GM23248 (cell line): ENCODE data around the gene DIO3. TPM values are rescaled to one million over a fixed set of nuclear protein-coding genes. Genes with fewer than 3 reads are reported as not detected.

ENCODE experiments used
- DNase-seq: peaks from one replicate; pipeline ENCODE4 v3.0.0-alpha.2; 2015
- H2AFZ ChIP-seq: fragments of 200-600 bp; sonication (generic); 2 replicates; pipeline ENCODE4 v1.6.1; 2016; ENCODE audit warnings: antibody characterized with exemption
- H3F3A ChIP-seq: fragments of 200-600 bp; sonication (generic); 2 replicates; pipeline ENCODE4 v1.6.1; 2016; ENCODE audit warnings: mild to moderate bottlenecking, antibody characterized with exemption, mixed run types; ENCODE audit not compliant: insufficient read depth
- H3K27ac ChIP-seq: fragments of 200-600 bp; sonication (generic); 2 replicates; pipeline ENCODE4 v1.5.1; 2016; ENCODE audit warnings: mild to moderate bottlenecking
- H3K27me3 ChIP-seq: fragments of 200-600 bp; sonication (generic); replicated peaks from 2 replicates; pipeline ENCODE4 v1.6.1; 2016; ENCODE audit warnings: mild to moderate bottlenecking; ENCODE audit not compliant: insufficient read depth
- H3K36me3 ChIP-seq: fragments of 200-600 bp; sonication (generic); 2 replicates; pipeline ENCODE4 v1.6.1; 2016; ENCODE audit warnings: low read depth, mild to moderate bottlenecking
- H3K4me1 ChIP-seq: fragments of 200-600 bp; sonication (generic); 2 replicates; pipeline ENCODE4 v1.6.1; 2016; ENCODE audit warnings: mild to moderate bottlenecking; ENCODE audit not compliant: insufficient read depth
- H3K4me2 ChIP-seq: fragments of 200-600 bp; sonication (generic); one replicate; pipeline ENCODE4 v1.6.1; 2016; ENCODE audit warnings: mild to moderate bottlenecking; ENCODE audit not compliant: unreplicated experiment
- H3K4me3 ChIP-seq: fragments of 200-600 bp; sonication (generic); 2 replicates; pipeline ENCODE4 v1.5.1; 2016; ENCODE audit warnings: mild to moderate bottlenecking
- H3K79me2 ChIP-seq: fragments of 200-600 bp; sonication (generic); 2 replicates; pipeline ENCODE4 v1.6.1; 2016; ENCODE audit warnings: mild to moderate bottlenecking; ENCODE audit not compliant: insufficient read depth
- H3K9ac ChIP-seq: fragments of 200-600 bp; sonication (generic); 2 replicates; pipeline ENCODE4 v1.6.1; 2016; ENCODE audit warnings: mild to moderate bottlenecking
- H3K9me2 ChIP-seq: fragments of 200-600 bp; sonication (generic); 2 replicates; pipeline ENCODE4 v1.6.1; 2016; ENCODE audit warnings: mixed run types, mild to moderate bottlenecking, moderate library complexity; ENCODE audit not compliant: insufficient read depth
- H3K9me3 ChIP-seq: fragments of 200-600 bp; sonication (generic); one replicate; pipeline ENCODE4 v1.6.1; 2017; ENCODE audit warnings: low read depth
- H4K20me1 ChIP-seq: fragments of 200-600 bp; sonication (generic); 2 replicates; pipeline ENCODE4 v1.6.0; 2016; ENCODE audit not compliant: insufficient read depth
- EZH2 ChIP-seq: fragments of 200-600 bp; sonication (generic); IDR thresholded peaks from 2 replicates; pipeline ENCODE4 v1.6.1; 2018; ENCODE audit warnings: antibody characterized with exemption, mild to moderate bottlenecking; ENCODE audit not compliant: insufficient read depth, poor library complexity, severe bottlenecking
- EZH2phosphoT487 ChIP-seq: fragments of 200-600 bp; sonication (generic); IDR thresholded peaks from 2 replicates; pipeline ENCODE4 v1.6.1; 2018; ENCODE audit warnings: antibody characterized with exemption, moderate library complexity, mild to moderate bottlenecking, low read depth; ENCODE audit not compliant: insufficient read depth
- WGBS, 2 experiments: methylation state at CpG; one replicate each; pipeline ENCODE4 v1.1.6; 2015 to 2017; ENCODE audit warnings: low lambda C conversion rate in 2 of 2, low coverage in 1 of 2; ENCODE audit errors: missing lambda C conversion rate in 2 of 2; 5-methylcytosine and 5-hydroxymethylcytosine counted together
- in situ Hi-C: fragments of 300-500 bp; cut with MboI; formaldehyde crosslinking; loops from 2 replicates; pipeline ENCODE4 v1.15.0; 2020
- polyA plus RNA-seq: library from polyadenylated mRNA; unstranded; fragments of >200 nt; fragmentation: Nextera tagmentation; extraction: Ambion mirVana; gene quantifications from 2 replicates; pipeline ENCODE4 v1.2.1, GENCODE V29; 2016
- total RNA-seq: library from RNA; depleted of rRNA; stranded (reverse); fragments of >200 nt; shearing (Covaris generic); gene quantifications from 2 replicates; pipeline ENCODE4 v1.2.3, GENCODE V29; 2014

DIO3 gene
- total and polyA plus RNA-seq, 2 experiments from 2014 or later = not detected

- Histone ChIP-seq H3K27ac (no peak overlapping the region), H2AFZ (no peak overlapping the region), H3K27me3 (peaks cover 83% of the 10 kb centered on the region), H3F3A (no peaks in the 10 kb centered on the region), H3K9me3 (no peaks in the 10 kb centered on the region), H3K9me2 (no peaks in the 10 kb centered on the region), H3K4me2 (no peak overlapping the region), H3K36me3 (no peaks in the 10 kb centered on the region), H3K4me1 (no peaks in the 10 kb centered on the region), H3K79me2 (no peaks in the 10 kb centered on the region), H3K4me3 (no peak overlapping the region), H3K9ac (no peak overlapping the region), H4K20me1 (no peaks in the 10 kb centered on the region)
- DNase-seq = no peak
- TF ChIP-seq EZH2 (no peak), EZH2phosphoT487 (no peak)
- 80 to 83% methylated on average over 45 to 51 of the region's 51 CpGs for WGBS, 2 experiments
- in situ Hi-C loops = no loop called here
Measured at GRCh38 chr14:101561897-101562490, 699 bp downstream of the DIO3 start.

- peaks cover 82% of the 10 kb centered on the region for H3K27me3 ChIP-seq
Measured at GRCh38 chr14:101562659-101563351, 1.5 kb downstream of the DIO3 start.

GRCh38 chr14:101563352-101563653 is 2.0 kb downstream of the DIO3 start:
- H3K27me3 ChIP-seq = peaks cover 82% of the 10 kb centered on the region
- TF ChIP-seq EZH2 (no peak), EZH2phosphoT487 (no peak)

More at GRCh38 chr14:101562659-101563351, 1.5 kb downstream of the DIO3 start:
- in situ Hi-C loops = no loop called here
- DNase-seq = no peak
- Histone ChIP-seq H4K20me1 (no peaks in the 10 kb centered on the region), H3K79me2 (no peaks in the 10 kb centered on the region), H3K4me1 (no peaks in the 10 kb centered on the region), H3K4me2 (no peak overlapping the region), H3K9me2 (no peaks in the 10 kb centered on the region), H3F3A (no peaks in the 10 kb centered on the region), H3K9ac (no peak overlapping the region), H2AFZ (no peak overlapping the region), H3K4me3 (no peak overlapping the region), H3K36me3 (no peaks in the 10 kb centered on the region), H3K27ac (no peak overlapping the region), H3K9me3 (no peaks in the 10 kb centered on the region)
- TF ChIP-seq EZH2 = no peak
- no peak for TF ChIP-seq EZH2phosphoT487
- 6 to 10% methylated on average over 19 to 23 of the region's 23 CpGs for WGBS, 2 experiments

DNA sequence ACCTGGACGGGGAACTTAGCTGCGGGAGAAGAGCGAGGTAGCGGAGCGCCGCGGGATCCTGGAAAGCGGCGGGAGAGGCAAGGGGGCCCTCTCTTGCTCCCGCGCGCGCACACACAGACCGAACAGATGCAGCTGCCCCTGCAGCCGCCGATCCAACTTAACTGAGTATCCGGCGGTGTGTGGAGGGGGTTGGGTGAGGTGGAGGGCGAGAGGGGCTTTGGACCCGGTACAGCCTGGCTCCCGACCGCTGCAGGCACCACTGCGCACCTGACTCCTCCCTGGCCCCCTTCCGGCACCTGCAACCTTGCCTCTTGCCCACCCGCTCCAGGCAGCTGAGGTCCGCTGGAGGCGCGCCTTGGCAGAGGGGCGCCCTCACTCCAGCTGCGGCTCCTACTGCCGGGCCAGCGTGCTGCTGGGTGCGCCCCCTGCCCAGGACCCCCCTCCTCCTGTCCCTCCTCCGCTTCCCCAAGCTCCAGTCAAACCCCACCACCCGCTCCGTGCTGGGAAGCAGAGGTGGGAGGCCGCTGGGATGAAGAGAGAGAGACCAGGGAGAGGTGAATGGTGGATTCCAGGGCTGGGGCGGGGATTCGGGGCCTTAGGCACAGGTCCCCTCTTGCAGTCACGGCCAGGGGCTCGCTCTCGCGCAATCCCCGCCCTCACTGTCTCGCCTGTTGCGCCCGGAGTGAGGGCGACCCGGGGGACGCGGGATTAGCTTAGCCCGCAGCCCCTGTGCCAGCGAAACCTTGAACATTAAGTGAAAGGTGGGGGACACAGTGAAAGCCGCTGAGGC is 2.6 kb downstream of the DIO3 start:
- no peak overlapping the region for H3K4me2 ChIP-seq
- no peak overlapping the region for H3K9ac ChIP-seq
- H3K79me2 ChIP-seq = no peaks in the 10 kb centered on the region
- H2AFZ ChIP-seq = no peak overlapping the region
- in situ Hi-C loops = no loop called here
- TF ChIP-seq EZH2phosphoT487 = no peak
- TF ChIP-seq EZH2 = no peak
- no peak overlapping the region for H3K27ac ChIP-seq
- H3K36me3 ChIP-seq = no peaks in the 10 kb centered on the region
- DNase-seq = no peak
- 2 to 4% methylated on average over 47 to 52 of the region's 54 CpGs for WGBS, 2 experiments
- H3K9me3 ChIP-seq = no peaks in the 10 kb centered on the region
- no peaks in the 10 kb centered on the region for H3K4me1 ChIP-seq
- H4K20me1 ChIP-seq = no peaks in the 10 kb centered on the region
- H3F3A ChIP-seq = no peaks in the 10 kb centered on the region
- H3K9me2 ChIP-seq = no peaks in the 10 kb centered on the region
- H3K27me3 ChIP-seq = peaks cover 83% of the 10 kb centered on the region
- no peak overlapping the region for H3K4me3 ChIP-seq

More at GRCh38 chr14:101563352-101563653, 2.0 kb downstream of the DIO3 start:
- no peak overlapping the region for H2AFZ ChIP-seq
- H3K27ac ChIP-seq = no peak overlapping the region
- no peaks in the 10 kb centered on the region for H3K79me2 ChIP-seq
- H4K20me1 ChIP-seq = no peaks in the 10 kb centered on the region
- in situ Hi-C loops = no loop called here
- H3K9me2 ChIP-seq = no peaks in the 10 kb centered on the region
- no peaks in the 10 kb centered on the region for H3K4me1 ChIP-seq
- no peak overlapping the region for H3K9ac ChIP-seq
- no peak overlapping the region for H3K4me3 ChIP-seq
- WGBS, 2 experiments = 5 to 6% methylated on average over 12 to 13 of the region's 13 CpGs
- H3F3A ChIP-seq = no peaks in the 10 kb centered on the region
- H3K9me3 ChIP-seq = no peaks in the 10 kb centered on the region
- DNase-seq = no peak
- H3K36me3 ChIP-seq = no peaks in the 10 kb centered on the region
- no peak overlapping the region for H3K4me2 ChIP-seq
